Endothelial cell of umbilical vein (primary cell): ENCODE measurements around the gene SNAP25.

Source experiments
- EZH2 ChIP-seq: IDR thresholded peaks from 2 replicates; pipeline ENCODE4 v1.6.1; 2012; ENCODE audit warnings: borderline replicate concordance, low read depth, mild to moderate bottlenecking, moderate library complexity, low read length, inconsistent platforms; ENCODE audit not compliant: severe bottlenecking
- GATA2 ChIP-seq: IDR thresholded peaks from 2 replicates; pipeline ENCODE4 v1.7.0; 2011; ENCODE audit warnings: low read depth, mild to moderate bottlenecking, moderate library complexity, mixed read lengths, low read length; ENCODE audit not compliant: insufficient read length, insufficient read depth
- POLR2A ChIP-seq: IDR thresholded peaks from 2 replicates; pipeline ENCODE4 v1.6.1; 2012; ENCODE audit warnings: low read depth, mild to moderate bottlenecking, control low read depth, low read length
- POLR2AphosphoS5 ChIP-seq: IDR thresholded peaks from 2 replicates; pipeline ENCODE4 v1.6.1; 2012; ENCODE audit warnings: low read depth, mild to moderate bottlenecking, control low read depth, low read length, moderate library complexity; ENCODE audit not compliant: insufficient read depth
- TF ChIP-seq, protein P1 (sequence below), 2 donors: IDR thresholded peaks; 1 replicate in 1 of 2; 2 replicates in 1 of 2; pipeline ENCODE4 v1.5.1; 2011; ENCODE audit warnings: low read length in 2 of 2, mild to moderate bottlenecking in 2 of 2, moderate library complexity in 2 of 2, control low read depth in 1 of 2, inconsistent platforms in 1 of 2, low read depth in 1 of 2; ENCODE audit not compliant: insufficient read depth in 1 of 2; ENCODE audit errors: extremely low read depth in 1 of 2
- TF ChIP-seq, protein P2 (sequence below): IDR thresholded peaks from 2 replicates; pipeline ENCODE4 v1.6.1; 2011; ENCODE audit not compliant: insufficient read depth, insufficient read length

DNA sequence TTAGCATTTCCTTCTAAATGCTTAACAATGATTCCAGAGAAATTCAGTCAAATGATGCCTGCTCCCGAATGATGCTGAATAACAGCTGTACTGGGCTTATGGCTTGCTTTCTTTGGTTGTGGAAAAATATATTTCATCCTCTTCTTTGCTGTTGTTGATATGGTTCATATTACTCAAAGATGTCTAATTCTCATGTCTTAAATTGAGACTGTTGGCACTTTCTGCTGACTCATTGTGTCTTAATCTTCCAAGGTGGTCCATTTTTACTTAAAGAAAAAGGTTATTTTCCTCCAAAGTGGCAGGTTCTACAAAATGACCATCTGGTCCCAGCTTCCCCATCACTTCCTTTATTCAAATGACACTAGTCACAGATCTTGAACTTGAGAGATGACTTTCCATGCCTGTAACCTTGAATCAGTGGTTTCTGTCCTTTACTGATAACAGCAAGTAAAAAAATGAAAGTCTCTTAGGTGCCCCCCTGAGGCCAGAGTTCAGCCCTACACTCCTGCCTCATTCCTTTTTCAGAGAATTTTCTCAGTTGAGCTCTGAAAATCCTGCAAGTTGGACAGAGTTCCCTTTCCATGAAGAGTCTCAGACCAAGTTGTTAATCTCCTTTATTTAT, 6.9 kb downstream of the SNAP25 start:
- TF ChIP-seq, protein P1, sequence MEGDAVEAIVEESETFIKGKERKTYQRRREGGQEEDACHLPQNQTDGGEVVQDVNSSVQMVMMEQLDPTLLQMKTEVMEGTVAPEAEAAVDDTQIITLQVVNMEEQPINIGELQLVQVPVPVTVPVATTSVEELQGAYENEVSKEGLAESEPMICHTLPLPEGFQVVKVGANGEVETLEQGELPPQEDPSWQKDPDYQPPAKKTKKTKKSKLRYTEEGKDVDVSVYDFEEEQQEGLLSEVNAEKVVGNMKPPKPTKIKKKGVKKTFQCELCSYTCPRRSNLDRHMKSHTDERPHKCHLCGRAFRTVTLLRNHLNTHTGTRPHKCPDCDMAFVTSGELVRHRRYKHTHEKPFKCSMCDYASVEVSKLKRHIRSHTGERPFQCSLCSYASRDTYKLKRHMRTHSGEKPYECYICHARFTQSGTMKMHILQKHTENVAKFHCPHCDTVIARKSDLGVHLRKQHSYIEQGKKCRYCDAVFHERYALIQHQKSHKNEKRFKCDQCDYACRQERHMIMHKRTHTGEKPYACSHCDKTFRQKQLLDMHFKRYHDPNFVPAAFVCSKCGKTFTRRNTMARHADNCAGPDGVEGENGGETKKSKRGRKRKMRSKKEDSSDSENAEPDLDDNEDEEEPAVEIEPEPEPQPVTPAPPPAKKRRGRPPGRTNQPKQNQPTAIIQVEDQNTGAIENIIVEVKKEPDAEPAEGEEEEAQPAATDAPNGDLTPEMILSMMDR (IDR thresholded peaks at IDR 0.05; ENCODE audit: extremely low read depth in 1 of 2, insufficient read depth in 1 of 2, low read depth in 1 of 2, low read length in 2 of 2): no peak
- TF ChIP-seq GATA2: no peak
- no peak for TF ChIP-seq EZH2
- TF ChIP-seq POLR2A: no peak
- TF ChIP-seq POLR2AphosphoS5: no peak
- TF ChIP-seq, protein P2, sequence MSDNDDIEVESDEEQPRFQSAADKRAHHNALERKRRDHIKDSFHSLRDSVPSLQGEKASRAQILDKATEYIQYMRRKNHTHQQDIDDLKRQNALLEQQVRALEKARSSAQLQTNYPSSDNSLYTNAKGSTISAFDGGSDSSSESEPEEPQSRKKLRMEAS: no peak
